Measurements from ENCODE around the gene KMT5B. TPM values are rescaled to one million over a fixed set of nuclear protein-coding genes. Genes with fewer than 3 reads are reported as not detected.

KMT5B gene
- total RNA-seq, 1 donor from 2014 or later, result 24.3 TPM

- intact Hi-C loops (cut with micrococcal nuclease), result no loop called here
- Histone ChIP-seq H3K9me3 (replicated peaks) (peaks cover 16% of the 10 kb centered on the region), H3K27me3 (ENCODE audit: low read depth) (no peaks in the 10 kb centered on the region), H3K27ac (replicated peaks) (no peak overlapping the region), H3K36me3 (no peaks in the 10 kb centered on the region), H3K4me1 (no peaks in the 10 kb centered on the region), H3K4me3 (no peak overlapping the region)
- TF ChIP-seq CTCF (IDR thresholded peaks at IDR 0.05; ENCODE audit: borderline replicate concordance), result no peak
- DNase-seq, result no peak
These were observed 13.3 kb upstream of the KMT5B start for GRCh38 chr11:68226421-68226820.

- no peak overlapping the region for H3K27ac ChIP-seq (replicated peaks)
- H3K36me3 ChIP-seq, result no peaks in the 10 kb centered on the region
- H3K4me1 ChIP-seq, result no peaks in the 10 kb centered on the region
- intact Hi-C loops (cut with micrococcal nuclease), result no loop called here
- TF ChIP-seq CTCF (IDR thresholded peaks at IDR 0.05; ENCODE audit: borderline replicate concordance), result no peak
- H3K9me3 ChIP-seq (replicated peaks), result peaks cover 8% of the 10 kb centered on the region
- no peaks in the 10 kb centered on the region for H3K27me3 ChIP-seq (ENCODE audit: low read depth)
- no peak overlapping the region for H3K4me3 ChIP-seq
- no peak for DNase-seq
These were observed 11.5 kb upstream of the KMT5B start for GRCh38 chr11:68224606-68225005.

- no peak overlapping the region for H3K27ac ChIP-seq (replicated peaks)
- no peak for DNase-seq
- intact Hi-C loops (cut with micrococcal nuclease), result no loop called here
- no peak for TF ChIP-seq CTCF (IDR thresholded peaks at IDR 0.05; ENCODE audit: borderline replicate concordance)
- H3K36me3 ChIP-seq, result no peaks in the 10 kb centered on the region
- no peaks in the 10 kb centered on the region for H3K4me1 ChIP-seq
- H3K9me3 ChIP-seq (replicated peaks), result no peaks in the 10 kb centered on the region
- H3K27me3 ChIP-seq (ENCODE audit: low read depth), result no peaks in the 10 kb centered on the region
- no peak overlapping the region for H3K4me3 ChIP-seq
These were observed 10.2 kb upstream of the KMT5B start for GRCh38 chr11:68223275-68223674.

- TF ChIP-seq CTCF (IDR thresholded peaks at IDR 0.05; ENCODE audit: borderline replicate concordance), result no peak
- no peaks in the 10 kb centered on the region for H3K9me3 ChIP-seq (replicated peaks)
- H3K4me3 ChIP-seq, result no peak overlapping the region
- intact Hi-C loops (cut with micrococcal nuclease), result no loop called here
- peaks cover 3% of the 10 kb centered on the region for H3K4me1 ChIP-seq
- no peak for DNase-seq
- H3K36me3 ChIP-seq, result no peaks in the 10 kb centered on the region
- H3K27me3 ChIP-seq (ENCODE audit: low read depth), result no peaks in the 10 kb centered on the region
- no peak overlapping the region for H3K27ac ChIP-seq (replicated peaks)
These were observed 8.3 kb upstream of the KMT5B start for GRCh38 chr11:68221406-68221805.

GRCh38 chr11:68216171-68216938, 3.3 kb upstream of the KMT5B start:
- no peaks in the 10 kb centered on the region for H3K36me3 ChIP-seq
- peaks cover 43% of the 10 kb centered on the region for H3K4me1 ChIP-seq
- peak overlapping the region; percentile 43 for H3K4me3 ChIP-seq
- no peaks in the 10 kb centered on the region for H3K9me3 ChIP-seq (replicated peaks)
- peak; percentile 43 for DNase-seq
- peak overlapping the region; percentile 84 for H3K27ac ChIP-seq (replicated peaks)
- TF ChIP-seq CTCF (IDR thresholded peaks at IDR 0.05; ENCODE audit: borderline replicate concordance), result no peak
- intact Hi-C loops (cut with micrococcal nuclease), result no loop called here
- no peaks in the 10 kb centered on the region for H3K27me3 ChIP-seq (ENCODE audit: low read depth)
